Omental fat pad (tissue), 4 donors: ENCODE data around the gene SFRP5. TPM values are rescaled to one million over a fixed set of nuclear protein-coding genes. Genes with fewer than 3 reads are reported as not detected.
A peak's percentile ranks its signal among the peaks of the same experiment; 100 is the strongest.

Experiments
- ATAC-seq: fragments of 150-250 bp; one replicate; pipeline ENCODE4 v1.9.1; 2016; ENCODE audit warnings: mild to moderate bottlenecking, moderate library complexity; ENCODE audit not compliant: low FRiP score
- DNase-seq: peaks from one replicate; pipeline ENCODE4 v3.0.0-alpha.2; 2019; ENCODE audit warnings: low spot score
- CTCF ChIP-seq, 3 donors: fragments of 450-650 bp; IDR thresholded peaks; one replicate each; pipeline ENCODE4 v1.5.1; 2016 to 2017; ENCODE audit warnings: antibody characterized with exemption in 3 of 3, mild to moderate bottlenecking in 3 of 3, moderate library complexity in 2 of 3
- total RNA-seq, 4 donors: library from RNA; depleted of rRNA; stranded (reverse); fragments of >200 nt; gene quantifications; one replicate each; pipeline ENCODE4 v1.1.0, GENCODE V29; 2016

SFRP5 gene
- total RNA-seq, 4 donors from 2014 or later: 0.56 to 4.1 (median 0.60) TPM; not detected in 1

GRCh38 chr10:97798958-97799610, 27.3 kb upstream of the SFRP5 start:
- DNase-seq (no peak), ATAC-seq (no peak)
- no peak for TF ChIP-seq CTCF (IDR thresholded peaks at IDR 0.05)

DNA sequence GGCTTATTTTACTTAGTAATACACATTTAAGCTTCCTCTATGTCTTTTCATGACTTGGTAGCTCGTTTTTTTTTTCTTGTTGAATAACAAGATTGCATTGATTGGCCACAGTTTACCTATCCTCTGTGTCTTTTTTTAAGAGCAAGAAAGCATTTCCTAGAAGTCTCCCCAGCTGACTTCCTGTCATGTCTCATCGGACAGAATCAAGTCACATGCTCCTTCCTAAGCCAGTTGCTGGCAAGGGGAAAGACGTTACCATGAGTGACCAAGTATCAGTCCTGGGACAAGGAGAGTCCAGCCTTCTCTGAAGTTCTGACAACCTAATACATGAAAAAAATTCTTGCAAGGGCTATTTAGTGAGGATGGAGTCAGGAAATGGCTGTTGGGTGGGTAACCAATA, 24.9 kb upstream of the SFRP5 start:
- DNase-seq (no peak), ATAC-seq (no peak)
- TF ChIP-seq CTCF (IDR thresholded peaks at IDR 0.05): no peak

DNA sequence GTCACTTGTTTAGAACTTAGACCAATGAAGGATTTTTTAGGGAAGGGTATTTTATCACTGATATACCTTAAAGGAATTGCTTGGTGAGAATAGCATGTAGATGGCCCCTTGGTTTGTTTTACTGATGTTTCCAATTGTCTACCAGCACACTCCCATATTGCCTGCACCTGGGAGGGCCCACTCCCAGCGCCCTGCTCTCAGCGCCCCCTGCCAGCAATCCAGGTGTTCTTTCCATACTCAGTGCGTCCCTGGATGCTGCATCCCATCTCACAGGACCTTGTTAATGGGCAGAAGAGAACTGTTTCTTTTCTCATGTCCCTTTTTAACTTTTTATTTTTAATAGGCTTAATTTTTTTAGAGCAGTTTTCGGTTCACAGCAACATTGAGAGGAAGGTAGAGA, 24.1 kb upstream of the SFRP5 start:
- DNase-seq (no peak), ATAC-seq (no peak)
- TF ChIP-seq CTCF (IDR thresholded peaks at IDR 0.05): no peak

GRCh38 chr10:97791824-97792721, 20.3 kb upstream of the SFRP5 start:
- peak; percentile 61 for ATAC-seq

GRCh38 chr10:97789770-97790397, 18.1 kb upstream of the SFRP5 start:
- DNase-seq (no peak), ATAC-seq (no peak)
- no peak for TF ChIP-seq CTCF (IDR thresholded peaks at IDR 0.05)

More at GRCh38 chr10:97791824-97792721, 20.3 kb upstream of the SFRP5 start:
- peak in 1 of 3 donors; percentile 39 for TF ChIP-seq CTCF (IDR thresholded peaks at IDR 0.05)
- peak; percentile 44 for DNase-seq

DNA sequence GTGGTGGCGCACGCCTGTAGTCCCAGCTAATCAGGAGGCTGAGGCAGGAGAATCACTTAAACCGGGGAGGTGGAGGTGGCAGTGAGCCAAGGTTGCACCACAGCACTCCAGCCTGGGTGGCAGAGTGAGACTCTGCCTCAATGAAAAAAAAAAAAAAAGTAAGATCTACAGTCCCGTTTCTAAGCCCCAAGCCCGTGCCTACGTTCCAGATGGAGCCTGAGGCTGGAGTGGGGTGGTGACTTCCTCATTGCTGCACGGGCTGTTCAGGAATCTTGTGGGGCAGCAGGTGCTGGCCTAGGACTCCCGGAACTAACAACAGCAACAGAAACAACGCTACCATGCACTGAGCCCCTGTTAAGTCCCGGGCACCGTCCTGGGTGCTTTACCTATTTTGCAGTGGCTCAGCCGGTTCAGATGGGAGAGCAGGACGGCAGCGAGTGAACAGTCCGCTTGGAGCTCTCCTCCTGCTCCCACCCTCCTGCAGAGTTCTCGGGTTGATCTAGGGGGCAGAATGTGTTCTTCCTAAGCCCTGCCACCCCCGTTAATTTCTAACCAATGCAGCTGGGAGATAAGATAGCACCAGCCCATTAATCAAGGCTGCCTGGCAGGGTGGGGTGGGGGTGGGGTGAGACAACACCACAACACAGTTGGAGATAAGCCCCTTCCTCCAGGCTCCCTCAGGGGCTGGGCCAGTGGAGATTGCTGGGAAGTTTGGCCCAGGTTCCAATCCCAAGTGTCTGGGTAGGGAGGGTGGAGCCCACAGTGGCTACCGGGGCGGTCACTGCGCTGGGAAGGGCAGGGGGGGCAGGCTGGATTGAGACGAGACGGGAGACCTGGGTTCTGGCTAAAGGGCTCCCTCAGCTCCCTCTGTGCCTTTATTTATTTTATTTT, 17.0 kb upstream of the SFRP5 start:
- TF ChIP-seq CTCF (IDR thresholded peaks at IDR 0.05): no peak
- no peak for DNase-seq
- no peak for ATAC-seq
